Body of pancreas (tissue), 4 donors: ENCODE data around the gene USP24.

ENCODE experiments used
- POLR2A ChIP-seq, 3 donors: fragments of 450-650 bp; IDR thresholded peaks; one replicate each; pipeline ENCODE4 v1.6.1; 2016; ENCODE audit warnings: antibody characterized with exemption in 3 of 3, mild to moderate bottlenecking in 2 of 3
- TF ChIP-seq, protein P1 (sequence below), 7 experiments: fragments of 450-650 bp in 4 of 7; fragments of 200-600 bp in 3 of 7; sonication (generic) in 3 of 7; IDR thresholded peaks; one replicate each; pipeline ENCODE4 v1.5.1; 2016 to 2019; ENCODE audit warnings: antibody characterized with exemption in 7 of 7

DNA sequence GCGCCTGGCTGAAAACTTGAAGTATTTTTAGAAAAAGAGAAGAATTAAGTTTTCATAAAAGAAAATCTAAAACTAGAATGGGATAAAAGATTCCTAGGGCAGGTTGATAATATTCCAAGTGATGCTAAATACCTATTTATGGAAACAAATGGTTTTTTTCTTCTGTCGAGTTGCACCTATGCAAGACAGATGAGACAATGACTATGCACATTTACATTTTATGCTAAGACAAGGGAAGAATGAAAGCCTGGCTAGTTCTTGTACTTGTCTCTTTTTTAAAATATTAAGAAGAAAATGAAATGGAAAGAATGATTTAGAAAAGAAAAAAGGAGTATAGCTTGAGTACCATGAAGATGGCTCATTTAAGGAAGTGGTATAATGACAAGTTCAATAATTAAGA, 24.4 kb upstream of the USP24 start:
- TF ChIP-seq POLR2A (IDR thresholded peaks at IDR 0.05): no peak
- TF ChIP-seq, protein P1, sequence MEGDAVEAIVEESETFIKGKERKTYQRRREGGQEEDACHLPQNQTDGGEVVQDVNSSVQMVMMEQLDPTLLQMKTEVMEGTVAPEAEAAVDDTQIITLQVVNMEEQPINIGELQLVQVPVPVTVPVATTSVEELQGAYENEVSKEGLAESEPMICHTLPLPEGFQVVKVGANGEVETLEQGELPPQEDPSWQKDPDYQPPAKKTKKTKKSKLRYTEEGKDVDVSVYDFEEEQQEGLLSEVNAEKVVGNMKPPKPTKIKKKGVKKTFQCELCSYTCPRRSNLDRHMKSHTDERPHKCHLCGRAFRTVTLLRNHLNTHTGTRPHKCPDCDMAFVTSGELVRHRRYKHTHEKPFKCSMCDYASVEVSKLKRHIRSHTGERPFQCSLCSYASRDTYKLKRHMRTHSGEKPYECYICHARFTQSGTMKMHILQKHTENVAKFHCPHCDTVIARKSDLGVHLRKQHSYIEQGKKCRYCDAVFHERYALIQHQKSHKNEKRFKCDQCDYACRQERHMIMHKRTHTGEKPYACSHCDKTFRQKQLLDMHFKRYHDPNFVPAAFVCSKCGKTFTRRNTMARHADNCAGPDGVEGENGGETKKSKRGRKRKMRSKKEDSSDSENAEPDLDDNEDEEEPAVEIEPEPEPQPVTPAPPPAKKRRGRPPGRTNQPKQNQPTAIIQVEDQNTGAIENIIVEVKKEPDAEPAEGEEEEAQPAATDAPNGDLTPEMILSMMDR (IDR thresholded peaks at IDR 0.05): no peak
